Astrocyte (in vitro differentiated cells and primary cell): ENCODE data around the gene NPIPB6. TPM values are rescaled to one million over a fixed set of nuclear protein-coding genes. Genes with fewer than 3 reads are reported as not detected.

ENCODE experiments used
- DNase-seq: peaks from one replicate; pipeline ENCODE4 v3.0.0-alpha.2; 2010; ENCODE audit warnings: low read depth
- FAIRE-seq: peaks from 2 replicates; lab custom pipeline; 2011; peaks lifted over from hg19 to GRCh38; lab: Jason Lieb, UNC
- H2AFZ ChIP-seq: 2 replicates; pipeline ENCODE4 v1.6.0; 2012; ENCODE audit warnings: low read depth, low read length, inconsistent platforms
- H3K27ac ChIP-seq: 2 replicates; pipeline ENCODE4 v1.5.1; 2011; ENCODE audit warnings: low read depth, low read length, inconsistent platforms
- H3K27me3 ChIP-seq: 2 replicates; pipeline ENCODE4 v1.6.0; 2011; ENCODE audit warnings: low read length, inconsistent platforms; ENCODE audit not compliant: insufficient read depth
- H3K36me3 ChIP-seq: 2 replicates; pipeline ENCODE4 v1.5.1; 2011; ENCODE audit warnings: low read length, inconsistent platforms; ENCODE audit not compliant: insufficient read depth
- H3K4me1 ChIP-seq: 2 replicates; pipeline ENCODE4 v1.5.1; 2011; ENCODE audit warnings: low read length, inconsistent platforms; ENCODE audit not compliant: insufficient read depth
- H3K4me2 ChIP-seq: 2 replicates; pipeline ENCODE4 v1.6.0; 2012; ENCODE audit warnings: low read length, inconsistent platforms
- H3K4me3 ChIP-seq: 2 replicates; pipeline ENCODE4 v1.5.1; 2011; ENCODE audit warnings: low read depth, mild to moderate bottlenecking, low read length, inconsistent platforms; ENCODE audit not compliant: insufficient read depth
- H3K79me2 ChIP-seq: 2 replicates; pipeline ENCODE4 v1.6.0; 2012; ENCODE audit warnings: mild to moderate bottlenecking, low read length, inconsistent platforms; ENCODE audit not compliant: insufficient read depth
- H3K9ac ChIP-seq: 2 replicates; pipeline ENCODE4 v1.6.0; 2012; ENCODE audit warnings: mild to moderate bottlenecking, low read length, inconsistent platforms
- H3K9me3 ChIP-seq: 2 replicates; pipeline ENCODE4 v1.5.1; 2012; ENCODE audit warnings: low read depth, mild to moderate bottlenecking, low read length, inconsistent platforms; ENCODE audit not compliant: insufficient read depth
- H4K20me1 ChIP-seq: 2 replicates; pipeline ENCODE4 v1.6.0; 2012; ENCODE audit warnings: low read length, inconsistent platforms; ENCODE audit not compliant: insufficient read depth
- H3K27ac Mint-ChIP-seq: one replicate; pipeline ENCODE4 v1.8.0; 2021; ENCODE audit warnings: mild to moderate bottlenecking, mixed read lengths; ENCODE audit not compliant: unreplicated experiment
- H3K27me3 Mint-ChIP-seq: one replicate; pipeline ENCODE4 v1.8.0; 2021; ENCODE audit warnings: low read depth, mixed read lengths; ENCODE audit not compliant: unreplicated experiment
- H3K36me3 Mint-ChIP-seq: one replicate; pipeline ENCODE4 v1.8.0; 2021; ENCODE audit warnings: low read depth, mixed read lengths; ENCODE audit not compliant: unreplicated experiment
- H3K4me1 Mint-ChIP-seq: one replicate; pipeline ENCODE4 v1.8.0; 2021; ENCODE audit warnings: low read depth, mixed read lengths; ENCODE audit not compliant: unreplicated experiment
- H3K4me3 Mint-ChIP-seq: one replicate; pipeline ENCODE4 v1.8.0; 2021; ENCODE audit warnings: mild to moderate bottlenecking, moderate library complexity, mixed read lengths; ENCODE audit not compliant: unreplicated experiment
- H3K9me3 Mint-ChIP-seq: one replicate; pipeline ENCODE4 v1.8.0; 2021; ENCODE audit warnings: mild to moderate bottlenecking, mixed read lengths; ENCODE audit not compliant: unreplicated experiment
- CTCF ChIP-seq: IDR thresholded peaks from 2 replicates; pipeline ENCODE4 v1.5.1; 2011; ENCODE audit warnings: low read depth, mild to moderate bottlenecking, inconsistent platforms, low read length, moderate library complexity; ENCODE audit not compliant: insufficient read depth
- EZH2 ChIP-seq: IDR thresholded peaks from 2 replicates; pipeline ENCODE4 v1.6.1; 2012; ENCODE audit warnings: mild to moderate bottlenecking, low read length, inconsistent platforms; ENCODE audit not compliant: insufficient read depth
- total RNA-seq: library from RNA; stranded (reverse); gene quantifications from 2 replicates; pipeline ENCODE4 v1.2.1, GENCODE V29; 2021

The NPIPB6 gene
- total RNA-seq, 1 donor from 2014 or later, result 1.7 TPM

GRCh38 chr16:28319476-28320022, 43.8 kb downstream of the NPIPB6 start:
- TF ChIP-seq CTCF, result no peak
- no peak for TF ChIP-seq EZH2
- FAIRE-seq (no peak), DNase-seq (no peak)
- H3K9me3 ChIP-seq, result no peaks in the 10 kb centered on the region
- no peak overlapping the region for H3K4me3 ChIP-seq
- no peaks in the 10 kb centered on the region for H3K4me1 Mint-ChIP-seq
- H3K79me2 ChIP-seq, result no peaks in the 10 kb centered on the region
- H3K4me3 Mint-ChIP-seq, result no peak overlapping the region
- no peak overlapping the region for H2AFZ ChIP-seq
- H3K27ac Mint-ChIP-seq, result peak overlapping the region; percentile 14
- H4K20me1 ChIP-seq, result no peaks in the 10 kb centered on the region
- H3K4me1 ChIP-seq, result peaks cover 3% of the 10 kb centered on the region
- H3K27ac ChIP-seq, result no peak overlapping the region
- H3K27me3 ChIP-seq, result no peaks in the 10 kb centered on the region
- no peak overlapping the region for H3K4me2 ChIP-seq
- H3K9ac ChIP-seq, result no peak overlapping the region
- no peaks in the 10 kb centered on the region for H3K9me3 Mint-ChIP-seq
- H3K36me3 ChIP-seq, result no peaks in the 10 kb centered on the region
- H3K36me3 Mint-ChIP-seq, result no peaks in the 10 kb centered on the region
- H3K27me3 Mint-ChIP-seq, result peaks cover 5% of the 10 kb centered on the region

- H3K79me2 ChIP-seq, result no peaks in the 10 kb centered on the region
- Mint-ChIP-seq H3K36me3 (no peaks in the 10 kb centered on the region), H3K4me1 (no peaks in the 10 kb centered on the region), H3K9me3 (no peaks in the 10 kb centered on the region), H3K27ac (no peak overlapping the region), H3K4me3 (no peak overlapping the region), H3K27me3 (peaks cover 5% of the 10 kb centered on the region)
- no peak overlapping the region for H2AFZ ChIP-seq
- H3K9me3 ChIP-seq, result no peaks in the 10 kb centered on the region
- no peaks in the 10 kb centered on the region for H4K20me1 ChIP-seq
- H3K4me2 ChIP-seq, result no peak overlapping the region
- no peak overlapping the region for H3K27ac ChIP-seq
- no peaks in the 10 kb centered on the region for H3K27me3 ChIP-seq
- FAIRE-seq, result no peak
- no peak for TF ChIP-seq EZH2
- no peak overlapping the region for H3K4me3 ChIP-seq
- peaks cover 3% of the 10 kb centered on the region for H3K4me1 ChIP-seq
- no peaks in the 10 kb centered on the region for H3K36me3 ChIP-seq
- no peak for DNase-seq
- no peak overlapping the region for H3K9ac ChIP-seq
These were observed 45.1 kb downstream of the NPIPB6 start for GRCh38 chr16:28318042-28318744.

GRCh38 chr16:28317040-28317880, 46.0 kb downstream of the NPIPB6 start:
- Histone ChIP-seq H2AFZ (no peak overlapping the region), H3K4me2 (peak overlapping the region; percentile 39), H3K9ac (no peak overlapping the region), H3K36me3 (no peaks in the 10 kb centered on the region), H3K4me3 (no peak overlapping the region), H3K9me3 (no peaks in the 10 kb centered on the region), H3K27me3 (no peaks in the 10 kb centered on the region), H3K79me2 (no peaks in the 10 kb centered on the region), H3K27ac (no peak overlapping the region), H3K4me1 (peaks cover 3% of the 10 kb centered on the region), H4K20me1 (no peaks in the 10 kb centered on the region)
- Mint-ChIP-seq H3K27me3 (peaks cover 5% of the 10 kb centered on the region), H3K4me3 (no peak overlapping the region), H3K36me3 (no peaks in the 10 kb centered on the region), H3K27ac (no peak overlapping the region), H3K4me1 (no peaks in the 10 kb centered on the region), H3K9me3 (no peaks in the 10 kb centered on the region)
- TF ChIP-seq CTCF (peak; percentile 58), EZH2 (no peak)
- DNase-seq (peak; percentile 13), FAIRE-seq (no peak)
